Measurements from ENCODE around the gene MAP3K10.

Gene MAP3K10

GRCh38 chr19:40219721-40220276 is 28.6 kb downstream of the MAP3K10 start:
- Histone ChIP-seq H3K4me1 (ENCODE audit: low read length) (no peaks in the 10 kb centered on the region), H2AFZ (ENCODE audit: low read length) (no peak overlapping the region), H4K20me1 (ENCODE audit: insufficient read depth, low read length) (no peaks in the 10 kb centered on the region), H3K79me2 (ENCODE audit: low read length) (no peaks in the 10 kb centered on the region), H3K27me3 (replicated peaks; ENCODE audit: insufficient read depth, low read length) (no peaks in the 10 kb centered on the region), H3K9ac (ENCODE audit: low read length) (no peak overlapping the region), H3K4me3 (ENCODE audit: low read length) (no peak overlapping the region), H3K27ac (ENCODE audit: low read length) (no peak overlapping the region), H3K9me2 (replicated peaks; ENCODE audit: insufficient read depth, low read length) (no peaks in the 10 kb centered on the region), H3K36me3 (replicated peaks; ENCODE audit: insufficient read depth, low read length) (no peaks in the 10 kb centered on the region), H3K4me2 (ENCODE audit: low read depth, low read length) (no peak overlapping the region), H3K9me3 (replicated peaks; ENCODE audit: insufficient read depth, low read length) (no peaks in the 10 kb centered on the region), H3F3A (ENCODE audit: insufficient read depth, low read length) (no peaks in the 10 kb centered on the region)
- DNase-seq = no peak
- TF ChIP-seq EZH2phosphoT487 (IDR thresholded peaks at IDR 0.05; ENCODE audit: low read length) (no peak), EZH2 (optimal IDR thresholded peaks at IDR 0.05; ENCODE audit: low read depth, low read length) (no peak), CTCF (IDR thresholded peaks at IDR 0.05; ENCODE audit: low read length) (no peak)

DNA sequence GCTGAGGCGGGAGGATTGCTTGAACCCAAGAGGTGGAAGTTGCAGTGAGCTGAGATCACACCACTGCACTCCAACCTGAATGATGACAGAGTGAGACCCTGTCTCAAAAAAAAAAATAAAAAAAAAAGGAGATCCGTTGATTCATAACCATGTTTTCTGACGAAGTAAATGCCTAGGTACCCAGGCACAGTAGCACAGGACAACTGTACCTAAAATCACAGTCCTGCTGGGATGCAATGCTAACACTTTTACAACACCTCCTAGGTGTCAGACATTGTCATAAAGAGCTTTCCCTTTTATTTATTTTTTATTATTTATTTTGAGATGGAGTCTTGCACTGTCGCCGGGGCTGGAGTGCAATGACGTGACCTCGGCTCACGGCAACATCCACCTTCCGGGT is 29.4 kb downstream of the MAP3K10 start:
- Histone ChIP-seq H3K36me3 (replicated peaks; ENCODE audit: insufficient read depth, low read length) (no peaks in the 10 kb centered on the region), H3K79me2 (ENCODE audit: low read length) (no peaks in the 10 kb centered on the region), H4K20me1 (ENCODE audit: insufficient read depth, low read length) (no peaks in the 10 kb centered on the region), H3K4me1 (ENCODE audit: low read length) (no peaks in the 10 kb centered on the region), H3K27me3 (replicated peaks; ENCODE audit: insufficient read depth, low read length) (no peaks in the 10 kb centered on the region), H3K4me2 (ENCODE audit: low read depth, low read length) (no peak overlapping the region), H3K4me3 (ENCODE audit: low read length) (no peak overlapping the region), H3K27ac (ENCODE audit: low read length) (no peak overlapping the region), H3K9ac (ENCODE audit: low read length) (no peak overlapping the region), H2AFZ (ENCODE audit: low read length) (no peak overlapping the region), H3K9me2 (replicated peaks; ENCODE audit: insufficient read depth, low read length) (no peaks in the 10 kb centered on the region), H3F3A (ENCODE audit: insufficient read depth, low read length) (no peaks in the 10 kb centered on the region), H3K9me3 (replicated peaks; ENCODE audit: insufficient read depth, low read length) (no peaks in the 10 kb centered on the region)
- TF ChIP-seq EZH2phosphoT487 (IDR thresholded peaks at IDR 0.05; ENCODE audit: low read length) = no peak
- TF ChIP-seq CTCF (IDR thresholded peaks at IDR 0.05; ENCODE audit: low read length) = no peak
- no peak for DNase-seq

DNA sequence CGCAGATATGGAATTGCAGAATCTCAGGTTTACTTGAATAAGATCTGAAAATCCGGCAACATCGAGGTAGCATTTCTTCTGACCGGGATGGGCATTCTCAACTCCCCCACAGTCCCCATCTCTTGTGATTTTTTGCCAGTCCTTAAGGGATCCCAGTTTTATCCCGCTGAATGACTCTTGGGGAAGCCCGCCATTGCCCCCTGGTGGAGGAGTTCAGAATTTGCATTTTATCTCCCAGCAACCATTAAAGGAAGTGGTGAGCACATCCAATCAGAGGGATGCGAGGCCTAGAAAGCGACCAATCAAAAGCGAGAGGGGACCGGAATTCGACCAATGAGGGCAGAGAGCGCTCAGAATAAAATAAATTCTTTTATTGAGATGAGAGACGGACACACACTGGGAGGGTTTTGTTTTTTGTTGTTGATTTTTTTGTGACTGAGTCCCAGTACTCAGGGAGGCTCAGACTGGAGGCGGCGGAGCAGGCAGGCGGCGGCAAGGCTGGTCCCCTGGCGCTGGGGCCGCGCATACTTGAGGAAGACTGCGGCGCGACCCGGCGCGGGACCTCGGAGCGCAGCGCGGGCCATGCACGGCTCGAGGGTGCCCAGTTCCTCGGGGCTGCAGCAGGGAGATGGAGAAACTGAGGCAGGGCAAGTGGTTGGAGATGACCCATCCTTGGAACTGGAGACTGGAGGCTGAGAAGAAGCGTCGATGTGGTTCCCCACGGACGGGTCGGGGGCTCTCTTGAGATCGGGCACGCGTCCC is 30.8 kb downstream of the MAP3K10 start:
- Histone ChIP-seq H3K27ac (ENCODE audit: low read length) (no peak overlapping the region), H3K9me3 (replicated peaks; ENCODE audit: insufficient read depth, low read length) (no peaks in the 10 kb centered on the region), H3K4me2 (ENCODE audit: low read depth, low read length) (peak overlapping the region; percentile 40; the same call in 1 of the 2 replicates), H3F3A (ENCODE audit: insufficient read depth, low read length) (no peaks in the 10 kb centered on the region), H2AFZ (ENCODE audit: low read length) (peak overlapping the region; percentile 29; the same call in 1 of the 2 replicates), H3K4me1 (ENCODE audit: low read length) (no peaks in the 10 kb centered on the region), H4K20me1 (ENCODE audit: insufficient read depth, low read length) (no peaks in the 10 kb centered on the region), H3K4me3 (ENCODE audit: low read length) (peak overlapping the region; percentile 39; the same call in 1 of the 2 replicates), H3K27me3 (replicated peaks; ENCODE audit: insufficient read depth, low read length) (0 out of 2 replicates have a peak, but pooled peaks cover 5% of the 10 kb centered on the region), H3K79me2 (ENCODE audit: low read length) (no peaks in the 10 kb centered on the region), H3K9me2 (replicated peaks; ENCODE audit: insufficient read depth, low read length) (no peaks in the 10 kb centered on the region), H3K36me3 (replicated peaks; ENCODE audit: insufficient read depth, low read length) (no peaks in the 10 kb centered on the region), H3K9ac (ENCODE audit: low read length) (peak overlapping the region; percentile 13; the same call in 1 of the 2 replicates)
- TF ChIP-seq EZH2phosphoT487 (IDR thresholded peaks at IDR 0.05; ENCODE audit: low read length) (no peak), CTCF (IDR thresholded peaks at IDR 0.05; ENCODE audit: low read length) (peak; percentile 88)
- DNase-seq = peak; percentile 91

Data from MM.1S (cell line).